SK-N-SH (cell line): Measurements from ENCODE around the gene AKAP6.

Experiments used
- CTCF ChIP-seq: fragments of 200-600 bp; sonication (generic); IDR thresholded peaks from 2 replicates; pipeline ENCODE4 v1.6.1; 2017; ENCODE audit warnings: antibody characterized with exemption, mild to moderate bottlenecking, moderate library complexity
- RAD21 ChIP-seq: IDR thresholded peaks from 2 replicates; pipeline ENCODE4 v1.6.1; 2012; ENCODE audit warnings: mild to moderate bottlenecking, low read length
- RCOR1 ChIP-seq: fragments of 150-350 bp; IDR thresholded peaks from 2 replicates; pipeline ENCODE4 v1.6.1; 2017; ENCODE audit warnings: antibody characterized with exemption, low read length
- RFX5 ChIP-seq: IDR thresholded peaks from 2 replicates; pipeline ENCODE4 v1.6.1; 2012; ENCODE audit warnings: mild to moderate bottlenecking, improper control_type of control experiment, low read length
- TAF1 ChIP-seq: IDR thresholded peaks from 2 replicates; pipeline ENCODE4 v1.6.1; 2012; ENCODE audit warnings: low read depth, mild to moderate bottlenecking, low read length, moderate library complexity, borderline replicate concordance
- TF ChIP-seq, protein P1 (sequence below): IDR thresholded peaks from 2 replicates; pipeline ENCODE4 v1.4.0; 2012; ENCODE audit warnings: low read depth, borderline replicate concordance

DNA sequence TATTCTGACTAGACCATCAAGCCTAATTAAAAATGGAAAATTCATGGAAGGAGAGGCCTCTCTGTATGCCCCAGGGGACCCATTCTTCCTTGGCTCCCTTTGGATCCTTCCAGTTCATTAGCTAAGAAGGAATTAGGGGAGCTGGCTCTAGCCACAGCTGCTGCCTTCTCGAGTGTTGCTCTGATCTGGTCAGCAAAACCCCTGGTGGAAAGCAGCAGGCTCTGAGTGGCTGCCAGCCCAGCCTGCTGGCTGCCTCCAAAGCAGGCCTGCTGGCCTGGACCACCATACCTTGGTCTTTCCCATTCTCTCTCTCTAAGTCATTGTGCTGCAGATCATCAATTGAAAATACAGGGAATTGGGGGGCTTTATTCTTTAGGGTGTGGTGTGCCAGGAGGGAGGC is 29.0 kb upstream of the AKAP6 start:
- no peak for TF ChIP-seq CTCF
- no peak for TF ChIP-seq RAD21
- TF ChIP-seq, protein P1, sequence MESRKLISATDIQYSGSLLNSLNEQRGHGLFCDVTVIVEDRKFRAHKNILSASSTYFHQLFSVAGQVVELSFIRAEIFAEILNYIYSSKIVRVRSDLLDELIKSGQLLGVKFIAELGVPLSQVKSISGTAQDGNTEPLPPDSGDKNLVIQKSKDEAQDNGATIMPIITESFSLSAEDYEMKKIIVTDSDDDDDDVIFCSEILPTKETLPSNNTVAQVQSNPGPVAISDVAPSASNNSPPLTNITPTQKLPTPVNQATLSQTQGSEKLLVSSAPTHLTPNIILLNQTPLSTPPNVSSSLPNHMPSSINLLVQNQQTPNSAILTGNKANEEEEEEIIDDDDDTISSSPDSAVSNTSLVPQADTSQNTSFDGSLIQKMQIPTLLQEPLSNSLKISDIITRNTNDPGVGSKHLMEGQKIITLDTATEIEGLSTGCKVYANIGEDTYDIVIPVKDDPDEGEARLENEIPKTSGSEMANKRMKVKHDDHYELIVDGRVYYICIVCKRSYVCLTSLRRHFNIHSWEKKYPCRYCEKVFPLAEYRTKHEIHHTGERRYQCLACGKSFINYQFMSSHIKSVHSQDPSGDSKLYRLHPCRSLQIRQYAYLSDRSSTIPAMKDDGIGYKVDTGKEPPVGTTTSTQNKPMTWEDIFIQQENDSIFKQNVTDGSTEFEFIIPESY, result no peak
- TF ChIP-seq RFX5, result no peak
- no peak for TF ChIP-seq TAF1
- no peak for TF ChIP-seq RCOR1
